Spleen (tissue), 11 donors: ENCODE results near the gene RYR2. TPM values are rescaled to one million over a fixed set of nuclear protein-coding genes. Genes with fewer than 3 reads are reported as not detected.

Experiments
- DNase-seq: peaks from one replicate; pipeline ENCODE4 v3.0.0-alpha.2; 2020
- H3K27ac ChIP-seq, 8 donors: fragments of 200-600 bp; sonication (generic) in 7 of 8; 1 replicate in 4 of 8; 2 replicates in 4 of 8; pipeline versions ENCODE4 v1.5.0 to v1.8.0; 2016 to 2021; ENCODE audit warnings: inconsistent platforms in 4 of 8, mild to moderate bottlenecking in 4 of 8, moderate library complexity in 1 of 8
- H3K27me3 ChIP-seq, 7 donors: fragments of 200-600 bp; sonication (generic) in 6 of 7; replicated peaks in 1 of 7; 1 replicate in 4 of 7; 2 replicates in 3 of 7; pipeline versions ENCODE4 v1.5.0 to v1.8.0; 2016 to 2021; ENCODE audit warnings: inconsistent platforms in 3 of 7, mild to moderate bottlenecking in 1 of 7
- H3K36me3 ChIP-seq, 6 donors: fragments of 200-600 bp; sonication (generic) in 5 of 6; 1 replicate in 4 of 6; 2 replicates in 2 of 6; pipeline versions ENCODE4 v1.5.0 to v1.8.0; 2016 to 2021; ENCODE audit warnings: inconsistent platforms in 2 of 6
- H3K4me1 ChIP-seq, 6 donors: fragments of 200-600 bp; sonication (generic) in 5 of 6; 1 replicate in 3 of 6; 2 replicates in 3 of 6; pipeline versions ENCODE4 v1.5.0 to v1.8.0; 2016 to 2021; ENCODE audit warnings: inconsistent platforms in 3 of 6
- H3K4me3 ChIP-seq, 8 donors: fragments of 200-600 bp; sonication (generic) in 7 of 8; 1 replicate in 4 of 8; 2 replicates in 4 of 8; pipeline versions ENCODE4 v1.5.0 to v1.8.0; 2016 to 2021; ENCODE audit warnings: inconsistent platforms in 4 of 8, mild to moderate bottlenecking in 4 of 8, moderate library complexity in 2 of 8
- H3K9me3 ChIP-seq, 8 donors: fragments of 200-600 bp; sonication (generic) in 7 of 8; 1 replicate in 4 of 8; 2 replicates in 4 of 8; pipeline versions ENCODE4 v1.5.0 to v1.8.0; 2016 to 2021; ENCODE audit warnings: inconsistent platforms in 4 of 8
- POLR2A ChIP-seq, 3 donors: fragments of 450-650 bp; IDR thresholded peaks; one replicate each; pipeline ENCODE4 v1.5.1; 2017; ENCODE audit warnings: antibody characterized with exemption in 3 of 3, mild to moderate bottlenecking in 1 of 3
- POLR2AphosphoS5 ChIP-seq, 3 donors: sonication (generic); formaldehyde crosslinking; IDR thresholded peaks; one replicate each; pipeline ENCODE4 v1.5.1; 2017; ENCODE audit warnings: antibody characterized with exemption in 3 of 3
- WGBS, 5 donors: extraction: QIAGEN DNeasy Blood & Tissue Kit in 3 of 5; methylation state at CpG; one replicate each; pipeline versions ENCODE4 v1.1.5 to v1.1.7; 2013 to 2018; 5-methylcytosine and 5-hydroxymethylcytosine counted together
- intact Hi-C: fragments of 100-400 bp; cut with DNase I; formaldehyde crosslinking; loops from one replicate; pipeline ENCODE4 v1.15.0; 2023; ENCODE audit warnings: low total_unique reads
- polyA plus RNA-seq, 3 donors: library from polyadenylated mRNA; stranded (reverse); fragments of 200-250 nt; gene quantifications; one replicate each; pipeline ENCODE4 v1.2.1, GENCODE V29; 2013
- total RNA-seq, 7 donors: library from RNA; depleted of rRNA in 3 of 7; stranded (reverse); fragments of >200 nt in 3 of 7; fragmentation: NEBNext Ultra II Directional in 4 of 7; extraction: Animal tissue kit (Norgen Biotek cat#: 25700) in 4 of 7; gene quantifications; one replicate each; pipeline versions ENCODE4 v1.1.0 to v1.2.1, GENCODE V29; 2016 to 2021
- TF ChIP-seq, protein P1 (sequence below), 11 experiments: fragments of 200-600 bp in 7 of 11; fragments of 450-650 bp in 4 of 11; sonication (generic) in 4 of 11; IDR thresholded peaks in 8 of 11; conservative IDR thresholded peaks in 3 of 11; 1 replicate in 7 of 11; 2 replicates in 4 of 11; pipeline versions ENCODE4 v1.4.0 to v1.8.0; 2016 to 2021; ENCODE audit warnings: antibody characterized with exemption in 11 of 11, inconsistent platforms in 4 of 11, mild to moderate bottlenecking in 1 of 11
- donor health status: healthy with polysubstance abuse.
- donor health status: DM: no; HTN: no; CAD: no; lungs with moderate emphysema.
- donor health status: DM: no; HTN: no; CAD: no.
- donor health status: Bipolar disorder and iron deficiency.
- donor health status: healthy.
- donor health status: DM: no; HTN: no; CAD: no.
- donor health status: DM: yes; HTN: yes; CAD: no.

Gene RYR2
- total and polyA plus RNA-seq, 10 donors: 0.12 to 7.1 (median 3.7) TPM

DNA sequence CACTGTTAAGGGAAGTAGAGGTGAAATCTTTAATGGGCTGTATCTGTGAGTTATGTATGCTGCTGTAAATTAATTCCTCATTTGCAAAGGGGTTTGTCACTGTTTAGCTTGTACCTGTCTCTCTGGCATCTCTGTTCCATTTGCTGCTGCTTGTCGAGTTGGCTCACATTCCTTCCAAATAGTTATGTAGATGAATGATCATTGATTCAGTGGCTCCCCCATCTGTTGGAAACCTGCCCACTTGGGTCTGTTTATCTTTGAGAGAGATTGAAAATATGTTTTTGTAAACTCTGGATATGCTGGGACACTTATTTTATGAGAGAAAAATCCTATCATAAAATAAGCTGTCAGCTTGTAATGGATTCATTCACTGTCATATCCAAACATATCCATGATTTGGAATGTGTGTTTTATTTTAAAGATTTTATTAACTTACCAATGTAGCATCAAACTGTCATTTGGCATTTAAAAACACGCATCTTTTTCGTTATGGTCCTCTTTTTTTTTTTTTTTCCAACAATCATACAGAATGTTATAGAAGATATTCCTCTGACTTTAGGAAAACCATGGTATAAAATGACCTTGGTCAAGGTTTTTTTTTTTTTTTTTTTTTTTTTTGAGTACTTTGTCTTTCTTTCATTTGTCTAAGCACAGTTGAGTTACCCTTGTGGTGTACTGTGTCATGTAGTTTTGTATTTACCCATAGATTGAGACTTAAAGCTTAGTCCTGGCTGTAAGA is 3.5 kb downstream of the RYR2 start:
- Histone ChIP-seq H3K27me3 (peaks cover 3 to 84% (median 30%) of the 10 kb centered on the region in 7 donors), H3K4me1 (peaks cover 0 to 29% (median 15%) of the 10 kb centered on the region in 6 donors), H3K9me3 (no peaks in the 10 kb centered on the region), H3K4me3 (no peak overlapping the region), H3K27ac (no peak overlapping the region), H3K36me3 (no peaks in the 10 kb centered on the region)
- intact Hi-C loops: no loop called here
- 20 to 30% (median 25%) methylated on average over 3 of the region's 3 CpGs for WGBS, 5 donors
- TF ChIP-seq POLR2AphosphoS5 (IDR thresholded peaks at IDR 0.05): no peak
- TF ChIP-seq, protein P1, sequence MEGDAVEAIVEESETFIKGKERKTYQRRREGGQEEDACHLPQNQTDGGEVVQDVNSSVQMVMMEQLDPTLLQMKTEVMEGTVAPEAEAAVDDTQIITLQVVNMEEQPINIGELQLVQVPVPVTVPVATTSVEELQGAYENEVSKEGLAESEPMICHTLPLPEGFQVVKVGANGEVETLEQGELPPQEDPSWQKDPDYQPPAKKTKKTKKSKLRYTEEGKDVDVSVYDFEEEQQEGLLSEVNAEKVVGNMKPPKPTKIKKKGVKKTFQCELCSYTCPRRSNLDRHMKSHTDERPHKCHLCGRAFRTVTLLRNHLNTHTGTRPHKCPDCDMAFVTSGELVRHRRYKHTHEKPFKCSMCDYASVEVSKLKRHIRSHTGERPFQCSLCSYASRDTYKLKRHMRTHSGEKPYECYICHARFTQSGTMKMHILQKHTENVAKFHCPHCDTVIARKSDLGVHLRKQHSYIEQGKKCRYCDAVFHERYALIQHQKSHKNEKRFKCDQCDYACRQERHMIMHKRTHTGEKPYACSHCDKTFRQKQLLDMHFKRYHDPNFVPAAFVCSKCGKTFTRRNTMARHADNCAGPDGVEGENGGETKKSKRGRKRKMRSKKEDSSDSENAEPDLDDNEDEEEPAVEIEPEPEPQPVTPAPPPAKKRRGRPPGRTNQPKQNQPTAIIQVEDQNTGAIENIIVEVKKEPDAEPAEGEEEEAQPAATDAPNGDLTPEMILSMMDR (IDR thresholded peaks at IDR 0.05 in 8 of 11, conservative IDR thresholded peaks at IDR 0.05 in 3 of 11): no peak
- no peak for TF ChIP-seq POLR2A (IDR thresholded peaks at IDR 0.05)
- DNase-seq: no peak

DNA sequence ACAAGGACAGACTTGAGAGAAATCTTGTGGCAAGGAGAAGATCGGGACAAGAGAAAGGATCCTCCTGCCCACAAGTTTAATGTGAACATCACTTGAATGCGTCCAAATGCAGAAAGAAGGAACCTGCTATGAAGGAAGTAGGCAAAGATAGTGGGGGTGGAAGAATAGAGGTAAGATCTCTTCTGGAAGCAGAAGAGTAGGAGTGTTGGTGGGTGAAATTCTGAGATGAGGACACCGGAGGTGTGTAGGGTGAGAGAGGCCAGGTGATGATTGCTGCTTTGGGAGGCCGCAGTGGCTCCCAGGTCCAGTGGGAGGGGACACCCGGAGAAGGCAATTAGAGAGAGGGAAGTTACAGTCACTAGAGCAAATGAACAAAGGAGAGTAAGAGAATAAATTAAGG is 6.8 kb downstream of the RYR2 start:
- intact Hi-C loops: no loop called here
- H3K36me3 ChIP-seq: no peaks in the 10 kb centered on the region
- no peak for DNase-seq

DNA sequence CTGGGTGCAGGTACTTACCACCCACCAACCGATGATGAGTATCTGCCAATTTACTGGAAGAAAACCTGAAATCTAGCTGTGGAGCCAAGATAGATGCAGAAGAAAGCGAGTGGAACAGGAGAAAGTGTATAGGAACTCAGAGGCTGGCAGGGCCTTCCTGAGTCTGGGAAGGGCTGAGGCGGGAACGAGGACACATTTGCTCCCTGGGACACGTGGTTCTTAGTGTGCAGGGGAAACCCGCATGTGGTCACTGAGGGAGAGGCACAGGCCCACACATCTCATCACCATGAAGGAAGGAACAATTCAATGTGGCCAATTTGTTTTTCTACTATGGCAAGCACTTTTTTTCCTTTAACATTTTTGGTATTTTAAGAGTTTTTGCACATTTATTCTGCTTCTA is 8.2 kb downstream of the RYR2 start:
- intact Hi-C loops: no loop called here
- WGBS, 5 donors: 60 to 80% (median 68%) methylated on average over 6 of the region's 6 CpGs
- no peaks in the 10 kb centered on the region for H3K36me3 ChIP-seq
- H3K9me3 ChIP-seq: no peaks in the 10 kb centered on the region
- no peak for DNase-seq
- H3K27me3 ChIP-seq: peaks cover 0 to 54% (median 0%) of the 10 kb centered on the region in 7 donors
- no peak overlapping the region for H3K27ac ChIP-seq
- no peaks in the 10 kb centered on the region for H3K4me1 ChIP-seq
- TF ChIP-seq POLR2A (IDR thresholded peaks at IDR 0.05) (no peak), POLR2AphosphoS5 (IDR thresholded peaks at IDR 0.05) (no peak)
- TF ChIP-seq, protein P1 (IDR thresholded peaks at IDR 0.05 in 8 of 11, conservative IDR thresholded peaks at IDR 0.05 in 3 of 11): no peak
- no peak overlapping the region for H3K4me3 ChIP-seq

More for the DNA sequence above, 6.8 kb downstream of the RYR2 start:
- WGBS, 5 donors: 82 to 90% (median 87%) methylated on average over 5 of the region's 5 CpGs
- Histone ChIP-seq H3K4me3 (no peak overlapping the region), H3K27me3 (peaks cover 0 to 56% (median 1%) of the 10 kb centered on the region in 7 donors), H3K27ac (no peak overlapping the region), H3K9me3 (no peaks in the 10 kb centered on the region), H3K4me1 (peaks cover 0 to 6% (median 0%) of the 10 kb centered on the region in 6 donors)
- TF ChIP-seq, protein P1 (IDR thresholded peaks at IDR 0.05 in 8 of 11, conservative IDR thresholded peaks at IDR 0.05 in 3 of 11): no peak
- no peak for TF ChIP-seq POLR2A (IDR thresholded peaks at IDR 0.05)
- TF ChIP-seq POLR2AphosphoS5 (IDR thresholded peaks at IDR 0.05): no peak

DNA sequence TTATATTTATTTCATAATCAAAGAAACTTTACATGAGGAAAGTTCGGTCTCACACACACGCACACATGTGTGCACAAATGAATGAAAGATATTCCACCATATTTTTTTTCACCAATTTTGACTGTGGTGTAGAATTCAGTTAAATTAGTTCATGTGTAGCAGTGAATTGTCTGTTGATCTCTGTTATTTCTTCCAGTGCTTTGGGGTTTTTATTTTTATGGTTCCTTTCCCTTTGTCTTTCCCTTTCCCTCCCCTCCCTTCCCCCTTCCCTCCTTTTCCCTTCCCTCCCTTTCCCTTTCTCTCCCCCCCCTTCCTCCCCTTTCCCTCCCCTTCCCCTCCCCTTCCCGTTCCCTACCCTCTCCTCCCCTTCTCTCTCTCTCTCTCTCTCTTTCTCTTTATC is 8.9 kb downstream of the RYR2 start:
- no peak for TF ChIP-seq POLR2A (IDR thresholded peaks at IDR 0.05)
- no peak for TF ChIP-seq POLR2AphosphoS5 (IDR thresholded peaks at IDR 0.05)
- TF ChIP-seq, protein P1 (IDR thresholded peaks at IDR 0.05 in 8 of 11, conservative IDR thresholded peaks at IDR 0.05 in 3 of 11): no peak
- Histone ChIP-seq H3K27ac (no peak overlapping the region), H3K4me1 (no peaks in the 10 kb centered on the region), H3K4me3 (no peak overlapping the region), H3K9me3 (no peaks in the 10 kb centered on the region), H3K36me3 (no peaks in the 10 kb centered on the region), H3K27me3 (peaks cover 0 to 52% (median 0%) of the 10 kb centered on the region in 7 donors)
- DNase-seq: no peak
- intact Hi-C loops: no loop called here
- WGBS, 5 donors: 68 to 84% (median 77%) methylated on average over 3 of the region's 3 CpGs
